ENCODE results near the gene NKAIN1. TPM values are rescaled to one million over a fixed set of nuclear protein-coding genes. Genes with fewer than 3 reads are reported as not detected.

Gene NKAIN1
- total RNA-seq, 1 experiment from 2014 or later: 1.7 TPM

DNA sequence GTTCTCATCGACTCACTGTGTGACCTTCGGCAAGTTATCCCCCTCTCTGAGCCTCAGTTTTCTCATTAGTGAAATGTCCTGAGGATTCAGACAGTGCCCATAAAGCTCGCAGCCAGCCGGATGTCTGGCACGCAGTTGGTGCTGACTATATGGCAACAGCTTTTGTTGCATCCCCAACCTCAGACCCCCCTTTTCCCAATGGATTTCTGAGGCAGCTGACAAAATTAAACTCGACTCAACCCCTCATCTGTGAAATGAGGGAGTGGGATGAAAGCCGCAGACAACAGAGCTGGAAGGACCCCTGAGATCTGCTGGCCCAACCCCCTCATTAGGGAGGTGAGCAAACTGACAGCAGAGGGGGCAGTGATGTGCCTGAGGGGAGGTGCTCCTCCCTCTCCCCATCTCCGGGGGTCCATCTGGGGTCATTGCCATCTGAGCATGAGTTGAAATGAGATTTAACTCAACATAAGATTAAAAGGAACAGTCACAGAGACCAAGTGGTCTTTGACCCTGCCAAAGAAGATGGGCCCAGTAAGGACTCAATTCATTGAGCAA, 40.4 kb downstream of the NKAIN1 start:
- DNase-seq (ENCODE audit: low read depth, low spot score): no peak
- no peaks in the 10 kb centered on the region for H3K27me3 ChIP-seq (ENCODE audit: control insufficient read depth, insufficient read depth, low read length)
- no peaks in the 10 kb centered on the region for H3K9me3 ChIP-seq (ENCODE audit: control insufficient read depth, insufficient read depth, low read depth, low read length)
- ChIA-PET POLR2A (interaction anchor here (0.6 kb wide), 1 partner anchor 9 kb away, joined by 6 read pairs; no protein-coding TSS in a partner anchor), CTCF (no interaction called here)
- in situ Hi-C loops (cut with HindIII; ENCODE audit: low pct_unique_long_range_greater_than_20kb, low sequenced_read_pairs) (loop anchor here (5.0 kb wide), 1 partner anchor 63 kb away; no protein-coding TSS in a partner anchor), intact Hi-C loops (cut with micrococcal nuclease; ENCODE audit: unreplicated experiment) (no loop called here)
- no peak overlapping the region for H3K4me3 ChIP-seq (ENCODE audit: low read depth in 2 of 2, low read length in 2 of 2)
- TF ChIP-seq, protein P1, sequence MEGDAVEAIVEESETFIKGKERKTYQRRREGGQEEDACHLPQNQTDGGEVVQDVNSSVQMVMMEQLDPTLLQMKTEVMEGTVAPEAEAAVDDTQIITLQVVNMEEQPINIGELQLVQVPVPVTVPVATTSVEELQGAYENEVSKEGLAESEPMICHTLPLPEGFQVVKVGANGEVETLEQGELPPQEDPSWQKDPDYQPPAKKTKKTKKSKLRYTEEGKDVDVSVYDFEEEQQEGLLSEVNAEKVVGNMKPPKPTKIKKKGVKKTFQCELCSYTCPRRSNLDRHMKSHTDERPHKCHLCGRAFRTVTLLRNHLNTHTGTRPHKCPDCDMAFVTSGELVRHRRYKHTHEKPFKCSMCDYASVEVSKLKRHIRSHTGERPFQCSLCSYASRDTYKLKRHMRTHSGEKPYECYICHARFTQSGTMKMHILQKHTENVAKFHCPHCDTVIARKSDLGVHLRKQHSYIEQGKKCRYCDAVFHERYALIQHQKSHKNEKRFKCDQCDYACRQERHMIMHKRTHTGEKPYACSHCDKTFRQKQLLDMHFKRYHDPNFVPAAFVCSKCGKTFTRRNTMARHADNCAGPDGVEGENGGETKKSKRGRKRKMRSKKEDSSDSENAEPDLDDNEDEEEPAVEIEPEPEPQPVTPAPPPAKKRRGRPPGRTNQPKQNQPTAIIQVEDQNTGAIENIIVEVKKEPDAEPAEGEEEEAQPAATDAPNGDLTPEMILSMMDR (IDR thresholded peaks at IDR 0.05): no peak
- TF ChIP-seq SIN3A (IDR thresholded peaks at IDR 0.05; ENCODE audit: borderline replicate concordance, insufficient read depth, low read depth, low read length) (no peak), REST (IDR thresholded peaks at IDR 0.05; ENCODE audit: insufficient read depth in 1 of 2, low read depth in 2 of 2, low read length in 1 of 2) (no peak), POLR2AphosphoS5 (IDR thresholded peaks at IDR 0.05; ENCODE audit: low read depth, low read length) (no peak), TCF7L2 (IDR thresholded peaks at IDR 0.05; ENCODE audit: low read depth, low read length) (no peak)
- no peaks in the 10 kb centered on the region for H3K4me1 ChIP-seq (ENCODE audit: control insufficient read depth, insufficient read depth, low read length)
- ATAC-seq: no peak
- BruUV-seq (replicated peaks): no TSS peak
- no peak overlapping the region for H3K27ac ChIP-seq (ENCODE audit: low read length)
- no peaks in the 10 kb centered on the region for H3K36me3 ChIP-seq (ENCODE audit: control insufficient read depth, insufficient read depth, low read length)

- H3K4me3 ChIP-seq (ENCODE audit: low read depth in 2 of 2, low read length in 2 of 2): no peak overlapping the region
- TF ChIP-seq SIN3A (IDR thresholded peaks at IDR 0.05; ENCODE audit: borderline replicate concordance, insufficient read depth, low read depth, low read length) (no peak), POLR2AphosphoS5 (IDR thresholded peaks at IDR 0.05; ENCODE audit: low read depth, low read length) (no peak)
- intact Hi-C loops (cut with micrococcal nuclease; ENCODE audit: unreplicated experiment): no loop called here
- in situ Hi-C loops (cut with HindIII; ENCODE audit: low pct_unique_long_range_greater_than_20kb, low sequenced_read_pairs): loop anchor here (5.0 kb wide), 1 partner anchor 64 kb away; no protein-coding TSS in a partner anchor
- no peaks in the 10 kb centered on the region for H3K9me3 ChIP-seq (ENCODE audit: control insufficient read depth, insufficient read depth, low read depth, low read length)
- ATAC-seq (no peak), DNase-seq (ENCODE audit: low read depth, low spot score) (no peak)
- ChIA-PET POLR2A (interaction anchor here (0.6 kb wide), 1 partner anchor 10 kb away, joined by 6 read pairs; no protein-coding TSS in a partner anchor), CTCF (no interaction called here)
- H3K36me3 ChIP-seq (ENCODE audit: control insufficient read depth, insufficient read depth, low read length): no peaks in the 10 kb centered on the region
- H3K4me1 ChIP-seq (ENCODE audit: control insufficient read depth, insufficient read depth, low read length): no peaks in the 10 kb centered on the region
- no TSS peak for BruUV-seq (replicated peaks)
- no peak overlapping the region for H3K27ac ChIP-seq (ENCODE audit: low read length)
- H3K27me3 ChIP-seq (ENCODE audit: control insufficient read depth, insufficient read depth, low read length): no peaks in the 10 kb centered on the region
Observed at GRCh38 chr1:31198600-31198999, 41.1 kb downstream of the NKAIN1 start.

DNA sequence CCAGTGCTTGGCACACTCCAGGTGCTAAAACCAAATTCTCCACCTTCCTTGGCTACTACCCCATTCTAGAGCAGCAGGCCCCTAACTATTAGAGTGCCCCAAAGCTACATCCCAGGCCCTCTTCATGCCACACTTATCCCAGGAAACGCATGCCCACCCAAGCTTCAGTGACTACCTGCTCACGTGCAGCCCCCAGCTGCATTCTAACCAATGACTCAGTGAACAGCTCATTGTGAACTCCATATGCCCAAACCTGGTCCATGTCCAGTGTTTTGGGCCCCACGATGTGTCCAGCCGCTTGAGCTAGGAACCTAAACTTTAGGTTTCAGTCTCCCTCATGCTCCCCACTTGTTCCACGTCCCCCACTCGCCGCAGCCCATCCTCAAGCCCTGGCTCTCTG, 41.5 kb downstream of the NKAIN1 start:
- no peaks in the 10 kb centered on the region for H3K27me3 ChIP-seq (ENCODE audit: control insufficient read depth, insufficient read depth, low read length)
- no peaks in the 10 kb centered on the region for H3K36me3 ChIP-seq (ENCODE audit: control insufficient read depth, insufficient read depth, low read length)
- intact Hi-C loops (cut with micrococcal nuclease; ENCODE audit: unreplicated experiment) (no loop called here), in situ Hi-C loops (cut with HindIII; ENCODE audit: low pct_unique_long_range_greater_than_20kb, low sequenced_read_pairs) (loop anchor here (5.0 kb wide), 1 partner anchor 64 kb away; no protein-coding TSS in a partner anchor)
- DNase-seq (ENCODE audit: low read depth, low spot score): no peak
- ChIA-PET POLR2A (no interaction called here), CTCF (no interaction called here)
- no peaks in the 10 kb centered on the region for H3K9me3 ChIP-seq (ENCODE audit: control insufficient read depth, insufficient read depth, low read depth, low read length)
- no TSS peak for BruUV-seq (replicated peaks)
- no peak for ATAC-seq
- TF ChIP-seq, protein P1 (IDR thresholded peaks at IDR 0.05): no peak
- TF ChIP-seq REST (IDR thresholded peaks at IDR 0.05; ENCODE audit: insufficient read depth in 1 of 2, low read depth in 2 of 2, low read length in 1 of 2) (no peak), POLR2AphosphoS5 (IDR thresholded peaks at IDR 0.05; ENCODE audit: low read depth, low read length) (no peak), SIN3A (IDR thresholded peaks at IDR 0.05; ENCODE audit: borderline replicate concordance, insufficient read depth, low read depth, low read length) (no peak), TCF7L2 (IDR thresholded peaks at IDR 0.05; ENCODE audit: low read depth, low read length) (no peak)
- no peaks in the 10 kb centered on the region for H3K4me1 ChIP-seq (ENCODE audit: control insufficient read depth, insufficient read depth, low read length)
- H3K4me3 ChIP-seq (ENCODE audit: low read depth in 2 of 2, low read length in 2 of 2): no peak overlapping the region
- H3K27ac ChIP-seq (ENCODE audit: low read length): no peak overlapping the region
